GM10266 (cell line): ENCODE measurements around the gene NMUR2.

Experiments used
- DNase-seq: peaks from one replicate; pipeline ENCODE4 v3.0.0; 2012; ENCODE audit errors: extremely low spot score
- CTCF ChIP-seq: IDR thresholded peaks from 2 replicates; pipeline ENCODE4 v1.5.1; 2012; ENCODE audit warnings: mild to moderate bottlenecking, low read depth; ENCODE audit not compliant: control insufficient read depth, insufficient read depth; ENCODE audit errors: missing control alignments

Gene NMUR2

GRCh38 chr5:152389208-152389849 is 15.8 kb downstream of the NMUR2 start:
- DNase-seq = no peak
- TF ChIP-seq CTCF = no peak

GRCh38 chr5:152388610-152389009 is 16.5 kb downstream of the NMUR2 start:
- TF ChIP-seq CTCF = no peak
- no peak for DNase-seq

DNA sequence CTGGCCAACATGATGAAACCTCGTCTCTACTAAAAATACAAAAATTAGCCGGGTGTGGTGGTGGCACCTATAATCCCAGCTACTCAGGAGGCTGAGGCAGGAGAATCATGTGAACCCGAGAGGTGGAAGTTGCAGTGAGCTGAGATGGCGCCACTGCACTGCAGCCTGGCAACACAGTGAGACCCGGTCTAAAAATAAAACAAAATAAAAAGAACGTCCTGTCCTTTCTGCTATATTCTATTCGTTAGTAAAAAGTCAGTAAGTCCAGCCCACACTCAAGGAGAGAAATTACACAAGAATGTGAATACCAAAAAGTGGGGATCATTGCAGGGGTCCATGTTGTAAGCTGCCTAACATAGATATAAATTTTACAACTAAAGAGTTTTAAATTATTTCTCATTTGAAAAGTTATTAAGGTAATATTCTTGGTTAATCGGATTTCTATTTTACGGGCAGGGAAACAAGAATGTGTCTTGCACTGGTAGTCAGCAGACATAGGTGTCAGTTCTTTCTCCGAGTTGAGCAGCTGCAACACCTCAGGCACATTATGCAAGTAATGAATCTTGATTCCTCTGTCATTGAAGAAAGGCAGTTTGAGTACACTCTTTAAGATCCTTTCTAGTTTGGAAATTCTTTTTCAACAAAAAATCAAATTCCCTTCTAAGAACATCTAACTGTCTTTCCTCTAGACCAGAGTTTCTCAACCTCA is 24.5 kb downstream of the NMUR2 start:
- no peak for DNase-seq
- TF ChIP-seq CTCF = no peak

GRCh38 chr5:152379331-152379730 is 25.7 kb downstream of the NMUR2 start:
- no peak for TF ChIP-seq CTCF
- no peak for DNase-seq

DNA sequence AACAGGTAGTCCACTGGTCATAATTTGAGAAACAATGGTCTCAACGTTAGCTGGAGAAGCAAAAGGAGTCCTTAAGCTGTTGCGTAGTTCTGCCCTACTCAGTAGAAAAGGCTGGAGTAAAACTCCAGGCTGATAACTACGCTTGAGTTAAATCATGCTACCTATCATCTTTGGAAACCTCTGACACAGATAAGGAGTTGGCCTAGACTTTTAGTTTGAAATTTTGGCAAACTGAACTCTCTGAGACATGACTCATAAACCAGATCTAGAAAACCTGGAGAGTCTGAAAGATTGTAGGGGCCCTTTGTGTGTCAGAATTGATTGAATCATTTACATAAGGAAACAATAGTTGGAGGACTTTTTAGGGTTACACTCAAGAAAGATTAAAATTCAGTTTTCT is 26.3 kb downstream of the NMUR2 start:
- no peak for DNase-seq
- TF ChIP-seq CTCF = no peak

GRCh38 chr5:152376886-152377285 is 28.2 kb downstream of the NMUR2 start:
- TF ChIP-seq CTCF = no peak
- DNase-seq = no peak

- no peak for TF ChIP-seq CTCF
- no peak for DNase-seq
Measured at GRCh38 chr5:152374711-152375275, 30.3 kb downstream of the NMUR2 start.
